Tibial nerve (tissue), 3 donors: ENCODE measurements around the gene QRFP.

Experiments
- CTCF ChIP-seq, 5 experiments: fragments of 200-600 bp in 3 of 5; fragments of 450-650 bp in 2 of 5; sonication (generic) in 3 of 5; IDR thresholded peaks; one replicate each; pipeline ENCODE4 v1.5.1; 2016 to 2019; ENCODE audit warnings: antibody characterized with exemption in 5 of 5, mild to moderate bottlenecking in 3 of 5, moderate library complexity in 2 of 5
- POLR2A ChIP-seq, 2 donors: fragments of 450-650 bp; IDR thresholded peaks; one replicate each; pipeline ENCODE4 v1.6.1; 2017; ENCODE audit warnings: antibody characterized with exemption in 2 of 2, mild to moderate bottlenecking in 2 of 2, moderate library complexity in 2 of 2

GRCh38 chr9:130873966-130874365 is 22.6 kb downstream of the QRFP start:
- no peak for TF ChIP-seq POLR2A (IDR thresholded peaks at IDR 0.05)
- TF ChIP-seq CTCF (IDR thresholded peaks at IDR 0.05) = no peak
